Liver (tissue), 9 donors: ENCODE measurements around the gene IL1RAPL2. TPM values are rescaled to one million over a fixed set of nuclear protein-coding genes. Genes with fewer than 3 reads are reported as not detected.

Experiments used
- DNase-seq: peaks from one replicate; pipeline ENCODE4 v3.0.0-alpha.2; 2017; ENCODE audit warnings: low spot score
- H3K27ac ChIP-seq, 2 donors: one replicate each; pipeline ENCODE4 v1.7.0; 2013; ENCODE audit warnings: inconsistent platforms in 2 of 2, low read length in 2 of 2, control low read depth in 1 of 2, low read depth in 1 of 2, mild to moderate bottlenecking in 1 of 2
- H3K27me3 ChIP-seq, 4 donors: one replicate each; pipeline versions ENCODE4 v1.6.1 to v1.7.0; 2013; ENCODE audit warnings: low read length in 3 of 4, inconsistent platforms in 1 of 4, mild to moderate bottlenecking in 1 of 4, moderate library complexity in 1 of 4; ENCODE audit not compliant: control insufficient read depth in 4 of 4, insufficient read depth in 4 of 4
- H3K36me3 ChIP-seq, 4 donors: one replicate each; pipeline versions ENCODE4 v1.6.1 to v1.7.0; 2013; ENCODE audit warnings: low read length in 3 of 4, mild to moderate bottlenecking in 3 of 4, low read depth in 1 of 4, moderate library complexity in 1 of 4; ENCODE audit not compliant: control insufficient read depth in 4 of 4, insufficient read depth in 3 of 4
- H3K4me1 ChIP-seq, 4 donors: one replicate each; pipeline versions ENCODE4 v1.6.1 to v1.7.0; 2013; ENCODE audit warnings: low read length in 3 of 4, mild to moderate bottlenecking in 3 of 4, moderate library complexity in 1 of 4; ENCODE audit not compliant: control insufficient read depth in 4 of 4, insufficient read depth in 4 of 4
- H3K4me3 ChIP-seq, 3 donors: one replicate each; pipeline versions ENCODE4 v1.6.1 to v1.7.0; 2013; ENCODE audit warnings: low read length in 3 of 3, control low read depth in 1 of 3, low read depth in 1 of 3, mild to moderate bottlenecking in 1 of 3
- H3K9ac ChIP-seq, 2 donors: one replicate each; pipeline ENCODE4 v1.7.0; 2013; ENCODE audit warnings: low read length in 2 of 2, mild to moderate bottlenecking in 2 of 2, moderate library complexity in 2 of 2, control low read depth in 1 of 2, low read depth in 1 of 2
- H3K9me3 ChIP-seq, 4 donors: one replicate each; pipeline versions ENCODE4 v1.6.1 to v1.7.0; 2013; ENCODE audit warnings: low read length in 3 of 4; ENCODE audit not compliant: control insufficient read depth in 4 of 4
- ATF3 ChIP-seq: IDR thresholded peaks from 2 replicates; pipeline ENCODE4 v1.6.1; 2016; ENCODE audit warnings: antibody characterized with exemption
- CTCF ChIP-seq: fragments of 150-350 bp; IDR thresholded peaks from 2 replicates; pipeline ENCODE4 v1.5.1; 2017; ENCODE audit warnings: improper control_type of control experiment, low read depth, low read length; ENCODE audit not compliant: missing input control
- EGR1 ChIP-seq, 2 donors: IDR thresholded peaks; 2 replicates each; pipeline ENCODE4 v1.6.1; 2016 to 2018; ENCODE audit warnings: antibody characterized with exemption in 2 of 2, low read depth in 2 of 2
- FOXA1 ChIP-seq: IDR thresholded peaks from 2 replicates; pipeline ENCODE4 v1.6.1; 2016; ENCODE audit warnings: antibody characterized with exemption
- FOXA2 ChIP-seq: IDR thresholded peaks from 2 replicates; pipeline ENCODE4 v1.6.1; 2016; ENCODE audit warnings: antibody characterized with exemption
- GABPA ChIP-seq, 2 donors: IDR thresholded peaks in 1 of 2; conservative IDR thresholded peaks in 1 of 2; 2 replicates each; pipeline ENCODE4 v1.6.1; 2016; ENCODE audit warnings: antibody characterized with exemption in 2 of 2, mild to moderate bottlenecking in 1 of 2, moderate library complexity in 1 of 2
- HNF4A ChIP-seq, 2 donors: conservative IDR thresholded peaks; 2 replicates each; pipeline ENCODE4 v1.6.1; 2016; ENCODE audit warnings: antibody characterized with exemption in 2 of 2, mild to moderate bottlenecking in 2 of 2
- HNF4G ChIP-seq: IDR thresholded peaks from 2 replicates; pipeline ENCODE4 v1.6.1; 2016; ENCODE audit warnings: antibody characterized with exemption
- JUND ChIP-seq, 2 donors: IDR thresholded peaks; 2 replicates each; pipeline ENCODE4 v1.6.1; 2016; ENCODE audit warnings: antibody characterized with exemption in 2 of 2
- MAX ChIP-seq: IDR thresholded peaks from 2 replicates; pipeline ENCODE4 v1.6.1; 2016; ENCODE audit warnings: antibody characterized with exemption
- NR2F2 ChIP-seq: IDR thresholded peaks from 2 replicates; pipeline ENCODE4 v1.6.1; 2016; ENCODE audit warnings: antibody characterized with exemption
- RAD21 ChIP-seq, 2 donors: IDR thresholded peaks; 2 replicates each; pipeline ENCODE4 v1.6.1; 2016; ENCODE audit warnings: antibody characterized with exemption in 2 of 2, mild to moderate bottlenecking in 2 of 2
- REST ChIP-seq: IDR thresholded peaks from 2 replicates; pipeline ENCODE4 v1.6.1; 2016; ENCODE audit warnings: antibody characterized with exemption, mild to moderate bottlenecking
- RXRA ChIP-seq, 2 donors: IDR thresholded peaks; 2 replicates each; pipeline ENCODE4 v1.6.1; 2017 to 2018; ENCODE audit warnings: antibody characterized with exemption in 2 of 2, mild to moderate bottlenecking in 1 of 2
- SP1 ChIP-seq: IDR thresholded peaks from 2 replicates; pipeline ENCODE4 v1.6.1; 2018; ENCODE audit warnings: antibody characterized with exemption, mild to moderate bottlenecking
- TAF1 ChIP-seq: conservative IDR thresholded peaks from 2 replicates; pipeline ENCODE4 v1.6.1; 2016; ENCODE audit warnings: antibody characterized with exemption, mild to moderate bottlenecking
- YY1 ChIP-seq: IDR thresholded peaks from 2 replicates; pipeline ENCODE4 v1.6.1; 2016; ENCODE audit warnings: antibody characterized with exemption, mild to moderate bottlenecking
- ZBTB33 ChIP-seq: IDR thresholded peaks from 2 replicates; pipeline ENCODE4 v1.6.1; 2016; ENCODE audit warnings: antibody characterized with exemption
- WGBS: extraction: QIAGEN DNeasy Blood & Tissue Kit; methylation state at CpG from one replicate; pipeline ENCODE4 v1.1.7; 2013; 5-methylcytosine and 5-hydroxymethylcytosine counted together
- polyA plus RNA-seq, 2 donors: library from polyadenylated mRNA; stranded (reverse) in 1 of 2; unstranded in 1 of 2; fragments of 200-250 nt in 1 of 2; fragments of >200 nt in 1 of 2; fragmentation: Nextera tagmentation in 1 of 2; extraction: Ambion mirVana in 1 of 2; gene quantifications; one replicate each; pipeline versions ENCODE4 v1.2.1 to v1.2.3, GENCODE V29; 2013 to 2015
- total RNA-seq, 2 donors: library from RNA; depleted of rRNA; stranded (reverse); fragments of >200 nt; gene quantifications; one replicate each; pipeline ENCODE4 v1.2.3, GENCODE V29; 2014
- donor health status: healthy.
- donor health status: healthy.
- donor health status: healthy.
- donor health status: healthy.
- donor health status: healthy.

IL1RAPL2 gene
- total and polyA plus RNA-seq, 4 donors, result 0.20 to 1.6 (median 0.91) TPM

GRCh38 chrX:105191878-105192277 lies 625.9 kb downstream of the IL1RAPL2 start:
- H3K9ac ChIP-seq, result no peak overlapping the region
- H3K4me1 ChIP-seq, result no peaks in the 10 kb centered on the region
- no peaks in the 10 kb centered on the region for H3K9me3 ChIP-seq
- no peaks in the 10 kb centered on the region for H3K27me3 ChIP-seq
- no peak overlapping the region for H3K4me3 ChIP-seq
- no peak for DNase-seq
- H3K36me3 ChIP-seq, result no peaks in the 10 kb centered on the region
- 55% methylated on average over 2 of the region's 2 CpGs for WGBS
- TF ChIP-seq CTCF (peak; percentile 42), RAD21 (IDR thresholded peaks at IDR 0.05) (peak; percentile 28 to 66), YY1 (no peak)
- H3K27ac ChIP-seq, result no peak overlapping the region

- H3K4me1 ChIP-seq, result no peaks in the 10 kb centered on the region
- no peak for DNase-seq
- H3K36me3 ChIP-seq, result no peaks in the 10 kb centered on the region
- no peak overlapping the region for H3K4me3 ChIP-seq
- H3K9ac ChIP-seq, result no peak overlapping the region
- H3K27ac ChIP-seq, result no peak overlapping the region
- peak; percentile 42 to 74 for TF ChIP-seq HNF4A (conservative IDR thresholded peaks at IDR 0.05)
- no peak for TF ChIP-seq YY1
- no peak for TF ChIP-seq RAD21 (IDR thresholded peaks at IDR 0.05)
- no peak for TF ChIP-seq ZBTB33
- no peak for TF ChIP-seq EGR1 (IDR thresholded peaks at IDR 0.05; ENCODE audit: low read depth in 2 of 2)
- no peak for TF ChIP-seq JUND (IDR thresholded peaks at IDR 0.05)
- TF ChIP-seq MAX, result no peak
- no peak for TF ChIP-seq TAF1
- TF ChIP-seq ATF3, result no peak
- TF ChIP-seq REST, result no peak
- no peak for TF ChIP-seq FOXA1
- TF ChIP-seq NR2F2, result no peak
- TF ChIP-seq HNF4G, result peak; percentile 38
- peak; percentile 20 for TF ChIP-seq SP1
- TF ChIP-seq RXRA (IDR thresholded peaks at IDR 0.05), result no peak
- no peak for TF ChIP-seq GABPA (IDR thresholded peaks at IDR 0.05 in 1 of 2, conservative IDR thresholded peaks at IDR 0.05 in 1 of 2)
- TF ChIP-seq FOXA2, result no peak
- no peak for TF ChIP-seq CTCF
- no peaks in the 10 kb centered on the region for H3K9me3 ChIP-seq
- no peaks in the 10 kb centered on the region for H3K27me3 ChIP-seq
These were observed 643.4 kb downstream of the IL1RAPL2 start for GRCh38 chrX:105209406-105209805.
